Mesendoderm (in vitro differentiated cells): ENCODE measurements around the gene VPS8.

Source experiments
- DNase-seq: peaks from one replicate; pipeline ENCODE4 v3.0.0; 2013
- H2AK5ac ChIP-seq: 2 replicates; pipeline ENCODE4 v1.6.1; 2013; ENCODE audit warnings: low read length, inconsistent platforms
- H2BK120ac ChIP-seq: 2 replicates; pipeline ENCODE4 v1.6.1; 2013; ENCODE audit warnings: low read depth, mild to moderate bottlenecking, low read length, moderate library complexity, mixed read lengths
- H2BK15ac ChIP-seq: replicated peaks from 2 replicates; pipeline ENCODE4 v1.6.1; 2013; ENCODE audit warnings: low read depth, mild to moderate bottlenecking, moderate library complexity
- H2BK5ac ChIP-seq: 2 replicates; pipeline ENCODE4 v1.6.1; 2013; ENCODE audit warnings: low read length, inconsistent platforms
- H3K18ac ChIP-seq: 2 replicates; pipeline ENCODE4 v1.6.1; 2013; ENCODE audit warnings: mild to moderate bottlenecking, low read length, mixed read lengths
- H3K23ac ChIP-seq: one replicate; pipeline ENCODE4 v1.6.1; 2013; ENCODE audit warnings: low read length
- H3K27ac ChIP-seq: 2 replicates; pipeline ENCODE4 v1.5.1; 2013; ENCODE audit warnings: low read depth, mild to moderate bottlenecking, inconsistent platforms, low read length, moderate library complexity
- H3K27me3 ChIP-seq: 2 replicates; pipeline ENCODE4 v1.6.1; 2013; ENCODE audit warnings: low read length, control low read depth, mild to moderate bottlenecking, inconsistent platforms; ENCODE audit not compliant: insufficient read depth, poor library complexity
- H3K36me3 ChIP-seq: 2 replicates; pipeline ENCODE4 v1.6.1; 2013; ENCODE audit warnings: low read length, inconsistent platforms; ENCODE audit not compliant: control insufficient read depth, insufficient read depth
- H3K4ac ChIP-seq: one replicate; pipeline ENCODE4 v1.6.1; 2013; ENCODE audit warnings: low read depth, mild to moderate bottlenecking, low read length, moderate library complexity
- H3K4me1 ChIP-seq: 2 replicates; pipeline ENCODE4 v1.6.1; 2013; ENCODE audit warnings: low read depth, low read length, inconsistent platforms; ENCODE audit not compliant: control insufficient read depth
- H3K4me2 ChIP-seq: 2 replicates; pipeline ENCODE4 v1.6.1; 2013; ENCODE audit warnings: low read length
- H3K4me3 ChIP-seq: 2 replicates; pipeline ENCODE4 v1.5.1; 2013; ENCODE audit warnings: mild to moderate bottlenecking, low read length
- H3K56ac ChIP-seq: one replicate; pipeline ENCODE4 v1.6.1; 2013; ENCODE audit warnings: low read length
- H3K79me1 ChIP-seq: 2 replicates; pipeline ENCODE4 v1.6.1; 2013; ENCODE audit warnings: low read length, inconsistent platforms
- H3K79me2 ChIP-seq: 2 replicates; pipeline ENCODE4 v1.6.1; 2013; ENCODE audit warnings: mild to moderate bottlenecking, low read length; ENCODE audit not compliant: control insufficient read depth, insufficient read depth
- H3K9ac ChIP-seq: 2 replicates; pipeline ENCODE4 v1.6.1; 2013; ENCODE audit warnings: low read length, inconsistent platforms
- H4K5ac ChIP-seq: one replicate; pipeline ENCODE4 v1.6.1; 2013; ENCODE audit warnings: low read length
- H4K8ac ChIP-seq: one replicate; pipeline ENCODE4 v1.6.1; 2013; ENCODE audit warnings: low read depth, mild to moderate bottlenecking, control low read depth, low read length, moderate library complexity
- WGBS: extraction: QIAGEN DNeasy Blood & Tissue Kit; methylation state at CpG from one replicate; pipeline ENCODE4 v1.1.7; 2013; ENCODE audit warnings: low lambda C conversion rate, missing lambda C conversion rate; ENCODE audit not compliant: insufficient coverage; ENCODE audit errors: extremely low coverage; 5-methylcytosine and 5-hydroxymethylcytosine counted together

VPS8 gene

DNA sequence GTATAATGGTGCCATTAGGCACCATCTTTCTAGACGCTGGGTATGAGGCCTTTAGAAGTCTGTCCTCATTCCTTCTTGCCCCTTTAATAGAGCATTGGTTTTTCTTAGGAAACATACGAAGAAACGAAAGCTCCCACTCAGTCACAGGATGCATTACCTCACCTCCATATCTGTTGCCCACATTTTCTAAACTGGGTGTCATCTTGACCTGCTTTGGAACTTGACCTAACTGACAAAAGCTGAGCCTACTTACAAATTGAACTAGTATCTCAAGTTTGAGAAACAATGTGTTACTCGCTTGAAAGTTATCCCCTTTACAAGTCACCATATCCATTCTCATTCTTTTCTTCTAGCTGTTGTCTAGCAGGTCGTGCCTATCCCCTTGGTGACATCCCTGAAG, 102.7 kb downstream of the VPS8 start:
- Histone ChIP-seq H3K79me1 (no peaks in the 10 kb centered on the region), H3K4me1 (peaks cover 2% of the 10 kb centered on the region), H2AK5ac (no peak overlapping the region), H3K4me3 (no peak overlapping the region), H3K36me3 (no peaks in the 10 kb centered on the region), H3K9ac (no peak overlapping the region), H3K4ac (no peak overlapping the region), H2BK120ac (no peak overlapping the region), H2BK5ac (no peak overlapping the region), H3K23ac (no peak overlapping the region), H3K56ac (no peak overlapping the region), H2BK15ac (no peak overlapping the region), H3K27me3 (no peaks in the 10 kb centered on the region), H4K8ac (no peak overlapping the region), H3K27ac (no peak overlapping the region), H4K5ac (no peak overlapping the region), H3K4me2 (no peak overlapping the region), H3K18ac (no peak overlapping the region), H3K79me2 (no peaks in the 10 kb centered on the region)
- WGBS: no CpG with 5 or more reads among the region's 5 CpGs
- DNase-seq: no peak

DNA sequence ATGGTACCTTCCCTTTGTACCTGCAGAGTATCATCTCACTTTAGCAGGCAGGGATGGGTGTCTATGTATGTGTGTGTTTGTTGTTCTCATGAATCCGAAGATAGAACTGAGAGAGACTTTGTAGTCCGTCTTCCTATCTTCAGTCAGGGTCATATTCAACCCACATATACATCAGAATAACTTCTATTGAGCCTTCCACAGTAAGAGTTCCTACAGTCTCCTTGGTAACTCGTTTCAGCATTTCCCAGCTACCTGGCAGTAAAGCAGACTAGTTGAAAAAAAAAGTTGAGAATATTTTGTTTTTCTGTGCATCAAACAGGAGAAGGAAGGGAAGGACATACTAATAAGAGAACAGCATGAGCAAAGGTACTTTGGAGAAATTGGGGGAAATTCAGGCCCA, 106.8 kb downstream of the VPS8 start:
- Histone ChIP-seq H3K27ac (no peak overlapping the region), H3K4me1 (no peaks in the 10 kb centered on the region), H3K79me1 (no peaks in the 10 kb centered on the region), H2BK120ac (no peak overlapping the region), H3K79me2 (no peaks in the 10 kb centered on the region), H3K18ac (no peak overlapping the region), H3K27me3 (no peaks in the 10 kb centered on the region), H4K8ac (no peak overlapping the region), H3K23ac (no peak overlapping the region), H3K4ac (no peak overlapping the region), H3K36me3 (no peaks in the 10 kb centered on the region), H3K9ac (no peak overlapping the region), H2AK5ac (no peak overlapping the region), H3K4me3 (no peak overlapping the region), H3K4me2 (no peak overlapping the region), H2BK5ac (no peak overlapping the region), H4K5ac (no peak overlapping the region), H2BK15ac (no peak overlapping the region), H3K56ac (no peak overlapping the region)
- no CpG with 5 or more reads among the region's 3 CpGs for WGBS
- no peak for DNase-seq

DNA sequence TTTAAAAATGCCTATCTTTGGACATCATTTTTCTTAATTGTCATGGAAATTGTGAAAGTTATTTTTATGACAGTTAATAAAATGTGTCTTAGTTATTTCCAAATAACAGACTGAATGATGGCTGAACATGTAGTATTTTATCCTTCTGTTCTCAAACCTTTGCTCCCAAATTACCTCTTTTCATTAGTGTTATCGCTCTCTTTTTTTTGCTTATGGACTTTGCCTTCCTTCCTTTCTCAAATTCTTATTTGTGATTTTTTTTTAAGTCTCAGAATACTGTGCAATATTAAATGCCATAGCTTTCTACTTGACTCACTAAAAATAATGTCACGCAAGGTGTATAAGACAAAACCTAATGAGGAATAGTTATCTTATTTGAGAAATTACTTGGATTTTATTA, 107.7 kb downstream of the VPS8 start:
- Histone ChIP-seq H3K4me3 (no peak overlapping the region), H2BK5ac (no peak overlapping the region), H3K4ac (no peak overlapping the region), H3K27me3 (no peaks in the 10 kb centered on the region), H4K5ac (no peak overlapping the region), H2BK15ac (no peak overlapping the region), H2BK120ac (no peak overlapping the region), H3K79me1 (no peaks in the 10 kb centered on the region), H4K8ac (no peak overlapping the region), H3K56ac (no peak overlapping the region), H3K18ac (no peak overlapping the region), H2AK5ac (no peak overlapping the region), H3K23ac (no peak overlapping the region), H3K4me2 (no peak overlapping the region), H3K36me3 (no peaks in the 10 kb centered on the region), H3K9ac (no peak overlapping the region), H3K79me2 (no peaks in the 10 kb centered on the region), H3K27ac (no peak overlapping the region), H3K4me1 (no peaks in the 10 kb centered on the region)
- WGBS: no CpG with 5 or more reads among the region's 2 CpGs
- DNase-seq: no peak

DNA sequence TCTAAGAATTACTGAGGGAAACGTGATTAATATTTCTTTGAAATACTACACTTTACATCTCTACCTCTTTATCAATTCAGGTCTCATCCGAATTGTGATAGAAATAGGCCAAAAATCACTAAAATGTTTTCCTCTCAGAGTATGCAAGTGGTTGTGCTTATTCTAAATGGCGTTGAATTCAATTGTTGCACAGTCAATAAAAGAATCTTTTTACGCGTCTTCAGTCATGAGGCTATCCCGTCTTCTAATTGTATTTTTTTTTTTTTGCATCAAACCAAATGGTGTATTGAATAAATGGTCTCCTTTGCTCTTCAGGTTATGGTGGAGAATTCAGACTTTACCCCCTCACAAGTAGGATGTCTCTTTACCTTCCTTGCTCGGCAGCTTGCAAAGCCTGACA, 112.6 kb downstream of the VPS8 start:
- WGBS: no CpG with 5 or more reads among the region's 7 CpGs
- Histone ChIP-seq H3K36me3 (no peaks in the 10 kb centered on the region), H3K79me2 (no peaks in the 10 kb centered on the region)

DNA sequence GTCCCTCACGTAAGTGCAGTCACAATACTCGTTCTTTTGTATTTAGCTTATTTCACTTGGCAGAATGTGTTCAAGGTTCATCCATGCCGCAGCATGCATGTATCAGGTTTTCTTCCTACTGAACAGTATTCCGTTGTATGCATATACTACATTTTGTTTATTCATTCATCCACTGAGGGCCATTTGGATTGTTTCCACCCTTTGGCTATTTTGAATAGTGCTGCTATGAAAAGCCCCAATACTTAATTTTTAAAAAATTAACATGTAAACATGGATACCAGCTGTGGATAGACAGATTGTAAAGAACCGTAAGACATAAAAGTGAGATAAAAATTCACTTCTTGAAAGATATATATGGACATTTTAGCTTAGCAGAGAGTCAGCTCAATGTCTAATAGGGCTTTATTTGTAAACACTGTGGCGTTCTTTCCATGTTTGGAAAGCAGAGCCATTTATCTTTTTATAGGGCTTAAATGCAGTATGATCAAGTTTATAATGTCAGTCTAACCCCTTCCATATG, 115.9 kb downstream of the VPS8 start:
- no peak overlapping the region for H3K23ac ChIP-seq
- whole genome bisulfite sequencing: no CpG with 5 or more reads among the region's 6 CpGs
- no peak overlapping the region for H3K4ac ChIP-seq
- no peaks in the 10 kb centered on the region for H3K36me3 ChIP-seq
- H3K79me2 ChIP-seq: no peaks in the 10 kb centered on the region
- H4K8ac ChIP-seq: no peak overlapping the region
- no peak overlapping the region for H4K5ac ChIP-seq
- no peak overlapping the region for H3K18ac ChIP-seq
- no peaks in the 10 kb centered on the region for H3K4me1 ChIP-seq
- no peak overlapping the region for H2BK15ac ChIP-seq
- no peak overlapping the region for H3K27ac ChIP-seq
- H2BK5ac ChIP-seq: no peak overlapping the region
- H2BK120ac ChIP-seq: no peak overlapping the region
- H3K56ac ChIP-seq: no peak overlapping the region
- H3K9ac ChIP-seq: no peak overlapping the region
- DNase-seq: no peak
- H3K4me2 ChIP-seq: no peak overlapping the region
- H3K27me3 ChIP-seq: no peaks in the 10 kb centered on the region
- no peaks in the 10 kb centered on the region for H3K79me1 ChIP-seq
- no peak overlapping the region for H2AK5ac ChIP-seq
- no peak overlapping the region for H3K4me3 ChIP-seq

More for the DNA sequence above, 112.6 kb downstream of the VPS8 start:
- H3K79me1 ChIP-seq: no peaks in the 10 kb centered on the region
- no peak overlapping the region for H2BK120ac ChIP-seq
- no peak overlapping the region for H3K27ac ChIP-seq
- H3K4me1 ChIP-seq: no peaks in the 10 kb centered on the region
- DNase-seq: no peak
- no peak overlapping the region for H4K5ac ChIP-seq
- H3K56ac ChIP-seq: no peak overlapping the region
- H2BK5ac ChIP-seq: no peak overlapping the region
- H3K23ac ChIP-seq: no peak overlapping the region
- no peak overlapping the region for H4K8ac ChIP-seq
- H3K4ac ChIP-seq: no peak overlapping the region
- no peak overlapping the region for H2BK15ac ChIP-seq
- no peak overlapping the region for H3K9ac ChIP-seq
- H3K18ac ChIP-seq: no peak overlapping the region
- no peak overlapping the region for H3K4me3 ChIP-seq
- H3K4me2 ChIP-seq: no peak overlapping the region
- H2AK5ac ChIP-seq: no peak overlapping the region
- H3K27me3 ChIP-seq: no peaks in the 10 kb centered on the region

DNA sequence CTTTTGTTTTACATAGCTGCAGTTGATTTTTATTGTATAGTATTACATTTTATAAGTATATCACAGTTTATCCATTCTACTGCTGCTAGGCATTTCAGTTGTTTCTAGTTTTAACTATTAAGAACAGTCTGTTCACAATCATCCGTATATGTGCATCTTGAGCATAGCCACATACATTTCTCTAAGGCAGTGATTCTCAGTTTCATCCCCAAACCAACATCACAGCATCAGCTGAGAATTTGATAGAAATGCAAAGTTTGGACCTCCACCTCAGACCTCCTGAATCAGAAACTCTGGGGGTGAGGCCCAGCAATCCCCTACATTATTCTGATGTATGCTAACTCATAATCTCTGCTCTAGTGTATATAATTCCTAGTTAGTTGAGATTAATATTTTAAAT, 120.8 kb downstream of the VPS8 start:
- Histone ChIP-seq H3K4me1 (no peaks in the 10 kb centered on the region), H3K4me2 (no peak overlapping the region), H3K18ac (no peak overlapping the region), H3K4me3 (no peak overlapping the region), H3K79me2 (no peaks in the 10 kb centered on the region), H3K9ac (no peak overlapping the region), H3K4ac (no peak overlapping the region), H3K56ac (no peak overlapping the region), H2BK15ac (no peak overlapping the region), H2BK120ac (no peak overlapping the region), H3K79me1 (no peaks in the 10 kb centered on the region), H2BK5ac (no peak overlapping the region), H4K5ac (no peak overlapping the region), H3K23ac (no peak overlapping the region), H4K8ac (no peak overlapping the region), H3K36me3 (no peaks in the 10 kb centered on the region), H3K27me3 (no peaks in the 10 kb centered on the region), H2AK5ac (no peak overlapping the region), H3K27ac (no peak overlapping the region)
- DNase-seq: no peak
- WGBS: no CpG with 5 or more reads among the region's 1 CpG
